Hindlimb muscle (tissue), 1 donor: ENCODE measurements around the gene HACD2. TPM values are rescaled to one million over a fixed set of nuclear protein-coding genes. Genes with fewer than 3 reads are reported as not detected.
"Not testable (repeated sequence)": the region's sequence is repeated elsewhere in the genome, so short reads cannot be mapped to it uniquely, and the experiment has no call there.

Experiments
- DNase-seq: peaks from one replicate; pipeline ENCODE4 v3.0.0-alpha.2; 2013
- polyA plus RNA-seq: library from polyadenylated mRNA; unstranded; fragments of 120-200 nt; gene quantifications from one replicate; pipeline ENCODE4 v1.2.1, GENCODE V29; 2013; ENCODE audit not compliant: insufficient read length

Gene HACD2
- polyA plus RNA-seq, 1 donor, result 14.0 TPM

DNA sequence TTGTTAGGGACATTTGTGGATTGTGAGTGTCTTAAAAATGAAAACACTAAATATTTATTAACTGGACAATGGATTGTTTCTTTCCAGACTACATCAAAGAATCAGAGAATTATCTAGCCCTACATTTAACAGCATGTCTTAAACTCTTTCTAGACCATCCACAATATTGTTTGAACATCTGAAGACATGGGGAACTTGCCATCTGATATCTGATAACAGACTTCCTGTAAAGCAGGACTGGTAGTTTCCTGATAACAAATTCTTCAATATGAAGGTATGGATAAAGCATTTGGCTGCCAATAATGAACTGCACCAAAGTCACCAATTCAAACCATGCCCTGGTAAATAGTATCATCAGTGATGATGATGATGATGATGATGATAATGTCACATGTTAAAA is 26.2 kb upstream of the HACD2 start:
- no peak for DNase-seq

GRCh38 chr3:123610331-123610730 is 25.5 kb upstream of the HACD2 start:
- no peak for DNase-seq

DNA sequence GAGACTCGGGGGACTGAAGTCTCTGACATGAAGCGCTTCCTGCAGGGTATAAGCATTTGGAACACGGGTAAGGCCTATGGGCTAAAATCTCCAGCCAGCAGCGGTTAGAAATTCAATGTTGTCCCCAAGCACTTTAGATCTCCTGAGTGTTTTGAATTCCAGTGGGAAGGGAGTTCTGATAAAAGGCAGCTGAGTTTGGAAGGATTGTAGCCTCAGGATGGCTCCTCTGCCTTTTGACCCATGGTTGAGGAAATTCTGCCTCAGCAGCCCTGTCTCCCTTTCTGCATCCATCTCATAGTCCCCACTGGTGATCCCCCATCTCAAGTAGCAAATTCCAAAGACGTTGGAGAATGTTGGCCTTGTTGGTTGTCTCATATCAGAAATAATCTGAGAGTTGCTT is 24.2 kb upstream of the HACD2 start:
- DNase-seq, result no peak

DNA sequence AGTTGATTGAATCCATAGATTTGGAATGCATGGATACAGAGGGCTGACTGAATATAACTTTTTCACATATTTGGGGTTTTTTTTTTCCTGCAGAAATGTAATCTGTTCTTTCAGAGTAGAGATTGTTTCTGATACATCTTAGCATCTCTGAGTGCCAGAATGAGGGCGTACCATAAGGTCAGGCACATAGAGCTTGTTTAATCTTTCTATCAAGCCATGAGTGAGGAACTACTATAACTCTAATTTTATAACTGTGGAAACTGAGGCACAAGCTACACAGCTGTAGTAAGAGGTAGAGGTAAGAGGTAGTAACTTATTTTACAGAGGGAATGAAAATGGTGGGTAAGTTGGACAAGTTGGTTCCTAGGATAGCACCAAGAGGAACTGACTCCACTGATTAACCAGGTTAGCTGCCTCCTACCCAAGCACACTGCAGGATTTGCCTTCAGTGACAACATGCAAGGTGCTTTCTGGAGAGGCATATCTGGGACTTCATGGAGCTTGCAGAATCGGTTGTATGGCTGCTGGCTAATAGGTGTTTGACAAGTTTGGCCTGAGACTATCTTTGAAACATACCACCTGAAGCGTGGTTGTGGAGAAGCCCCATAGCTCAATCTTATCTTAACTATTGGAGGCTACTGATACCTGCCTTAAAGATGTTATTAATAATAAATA is 23.5 kb upstream of the HACD2 start:
- no peak for DNase-seq

GRCh38 chr3:123606527-123606926 is 21.7 kb upstream of the HACD2 start:
- DNase-seq, result no peak

- DNase-seq, result no peak
Observed at GRCh38 chr3:123605789-123606234, 21.0 kb upstream of the HACD2 start.

DNA sequence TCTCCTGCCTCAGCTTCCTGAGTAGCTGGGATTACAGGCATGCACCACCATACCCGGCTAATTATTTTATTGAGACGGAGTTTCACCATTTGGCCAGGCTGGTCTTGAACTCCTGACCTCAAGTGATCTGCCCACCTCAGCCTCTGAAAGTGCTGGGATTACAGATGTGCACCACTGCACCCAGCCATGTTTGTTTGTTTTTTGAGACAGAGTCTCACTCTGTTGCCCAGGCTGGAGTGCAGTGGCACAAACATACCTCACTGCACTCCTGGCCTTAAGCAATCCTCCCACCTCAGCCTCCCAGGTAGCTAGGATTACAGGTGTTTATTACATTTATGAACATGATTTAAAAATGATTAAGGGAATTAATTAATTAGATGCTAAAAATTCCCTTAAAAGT is 18.3 kb upstream of the HACD2 start:
- DNase-seq, result not testable (repeated sequence)

- no peak for DNase-seq
Observed at GRCh38 chr3:123602325-123602724, 17.5 kb upstream of the HACD2 start.

- DNase-seq, result not testable (repeated sequence)
Observed at GRCh38 chr3:123600863-123601262, 16.0 kb upstream of the HACD2 start.

DNA sequence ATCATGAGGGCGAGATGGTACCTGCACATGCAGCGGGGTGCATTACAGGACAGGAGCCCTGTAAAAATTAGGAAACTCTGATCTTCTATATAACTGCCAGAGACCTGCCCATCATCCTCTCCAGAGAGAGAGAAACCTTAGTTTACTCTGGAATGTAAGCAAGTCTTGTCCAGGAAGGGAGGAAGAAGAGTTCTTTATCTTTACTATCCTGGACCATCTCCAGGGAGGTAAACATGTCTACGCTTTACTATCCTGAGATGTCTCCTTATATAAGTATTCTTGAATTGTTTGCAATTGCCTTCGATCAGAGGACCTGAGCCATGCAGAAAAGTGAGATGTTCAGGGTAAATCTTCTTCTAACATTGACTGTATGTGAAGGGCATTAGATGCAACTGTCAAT is 12.7 kb upstream of the HACD2 start:
- no peak for DNase-seq

DNA sequence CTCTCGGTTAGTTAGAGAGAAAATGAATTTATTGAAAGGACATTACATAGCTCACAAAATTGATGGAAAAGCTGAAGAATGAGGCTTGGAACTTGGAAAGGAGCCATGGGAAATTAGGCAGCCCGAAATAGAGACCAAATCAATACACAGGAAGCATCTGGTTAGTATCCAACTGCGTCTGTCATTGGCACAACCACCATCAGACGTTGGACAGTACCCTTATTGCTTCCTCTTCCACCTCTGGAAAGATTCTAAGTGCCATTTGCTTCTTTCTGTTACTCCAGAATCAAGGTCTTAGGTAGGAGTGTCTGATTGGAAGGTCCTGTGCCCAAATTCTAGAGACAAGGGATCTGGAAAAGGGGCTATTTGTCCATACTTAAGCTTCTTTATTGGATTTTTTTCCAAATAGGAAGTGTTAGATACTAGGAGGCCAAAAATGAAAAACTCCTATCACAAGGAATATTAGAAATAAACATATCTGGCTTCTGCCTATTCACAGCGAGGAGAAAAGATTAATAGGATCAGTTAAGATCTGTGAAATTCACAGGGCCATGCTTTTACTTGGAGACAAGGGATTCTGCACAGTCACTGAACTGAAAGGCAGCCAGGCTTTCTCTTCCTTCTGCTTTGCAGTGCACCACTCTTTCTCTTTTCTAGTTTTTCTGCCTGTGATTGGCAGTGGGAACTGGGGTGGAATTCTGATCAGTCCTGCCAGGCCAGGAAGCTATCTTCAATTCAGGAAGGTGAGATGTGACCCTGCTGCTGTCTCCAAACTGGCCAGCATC is 10.7 kb upstream of the HACD2 start:
- DNase-seq, result no peak

DNA sequence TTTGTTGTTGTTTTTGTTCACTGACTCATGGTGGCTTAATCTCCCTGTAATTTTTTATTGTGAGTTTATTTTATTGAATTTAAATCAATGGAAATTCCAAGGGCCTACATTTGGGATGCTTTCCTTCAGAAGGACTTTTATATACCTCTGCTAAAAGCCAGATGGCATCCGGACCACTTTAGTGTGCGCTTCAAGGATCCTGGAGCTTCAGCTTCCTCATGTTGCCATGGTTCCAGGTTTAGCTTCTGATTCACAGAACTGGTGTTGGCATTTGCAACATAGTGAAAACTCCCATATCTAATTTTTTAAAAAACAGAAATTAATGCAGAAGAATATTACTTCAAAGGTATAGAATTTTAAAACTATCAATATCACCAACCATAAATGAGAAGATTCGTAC is 8.5 kb upstream of the HACD2 start:
- DNase-seq, result no peak

DNA sequence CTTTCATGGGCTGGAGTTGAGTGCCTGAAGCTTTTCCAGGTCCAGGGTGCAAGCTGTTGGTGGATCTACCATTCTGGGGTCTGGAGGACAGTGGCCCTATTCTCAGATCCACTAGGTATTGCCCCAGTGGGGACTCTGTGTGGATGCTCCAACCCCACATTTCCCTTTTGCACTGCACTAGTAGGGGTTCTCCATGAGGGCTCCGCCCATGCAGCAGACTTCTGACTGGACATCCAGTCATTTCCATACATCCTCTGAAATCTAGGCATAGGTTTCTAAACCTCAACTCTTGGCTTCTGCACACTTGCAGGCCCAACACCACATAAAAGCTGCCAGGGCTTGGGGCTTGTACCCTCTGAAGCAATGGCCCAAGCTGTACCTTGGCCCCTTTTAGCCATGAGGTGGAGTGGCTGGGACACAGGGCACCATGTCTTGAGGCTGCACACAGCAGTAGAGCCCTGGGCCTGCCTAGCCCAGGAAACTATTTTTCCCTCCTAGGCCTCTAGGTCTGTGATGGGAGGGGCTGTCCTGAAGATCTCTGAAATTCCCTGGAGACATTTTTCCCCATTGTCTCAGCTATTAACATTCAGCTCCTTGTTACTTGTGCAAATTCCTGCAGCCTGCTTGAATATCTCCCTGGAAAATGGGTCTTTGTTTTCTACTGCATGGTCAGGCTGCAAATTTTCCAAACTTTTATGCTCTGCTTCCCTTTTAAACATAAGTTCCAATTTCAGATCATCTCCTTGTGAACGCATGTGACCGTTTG is 6.0 kb upstream of the HACD2 start:
- DNase-seq, result no peak

DNA sequence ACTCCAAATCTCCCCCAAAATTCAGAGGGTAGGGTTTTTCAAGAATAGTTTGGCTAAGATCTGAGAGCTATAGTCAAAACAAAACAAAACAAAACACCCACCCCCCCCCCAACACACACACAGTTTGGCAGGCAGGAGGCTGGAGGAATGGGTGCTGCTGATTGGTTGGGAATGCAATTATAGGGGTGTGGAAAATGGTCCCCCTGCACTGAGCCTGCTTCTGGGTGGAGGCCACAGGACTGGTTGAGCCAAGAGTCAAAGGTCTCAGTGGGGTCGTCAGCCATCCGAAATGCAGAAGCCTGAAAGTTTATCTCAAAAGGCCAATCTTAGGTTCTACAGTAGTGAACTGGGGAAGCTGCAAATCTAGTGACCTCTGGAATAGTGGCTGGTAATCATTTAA is 2.5 kb upstream of the HACD2 start:
- no peak for DNase-seq

GRCh38 chr3:123586968-123587367 is 2.1 kb upstream of the HACD2 start:
- no peak for DNase-seq

- DNase-seq, result peak; percentile 4
Observed at GRCh38 chr3:123586131-123586530, 1.3 kb upstream of the HACD2 start.

DNA sequence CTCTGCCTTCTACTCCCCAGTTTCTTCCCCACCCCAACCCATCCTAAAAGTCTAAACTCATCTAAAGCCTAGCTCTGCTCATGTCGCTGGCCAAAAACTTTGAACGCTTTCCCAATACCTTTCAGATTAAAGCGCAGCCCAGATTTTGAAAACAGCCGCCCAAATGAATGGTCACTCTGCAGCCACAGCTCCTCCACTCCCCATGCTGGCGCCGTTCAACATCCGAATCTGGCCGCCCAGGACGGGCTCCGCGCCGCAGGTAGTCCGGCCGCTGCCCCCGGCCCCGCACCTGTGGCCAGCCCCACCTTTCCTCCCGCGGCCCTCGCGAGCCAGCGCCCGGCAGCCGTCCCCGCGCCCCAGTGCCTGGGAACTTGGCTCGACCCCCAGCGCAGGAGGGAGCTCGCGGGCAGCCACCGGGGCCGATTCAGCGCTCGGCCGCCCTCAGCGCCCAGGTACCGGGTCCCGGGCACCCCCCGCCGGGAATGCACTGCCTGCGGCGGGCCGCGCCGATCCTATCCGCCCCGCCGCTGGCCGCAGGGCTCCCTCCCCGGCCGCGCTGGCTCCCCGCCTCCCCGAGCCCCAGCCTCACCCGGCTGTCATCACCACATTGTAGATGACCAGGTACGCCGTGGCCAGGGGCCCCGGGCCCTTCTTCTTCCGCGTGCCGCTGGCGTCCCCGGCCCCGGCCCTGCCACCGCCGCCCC is 417 bp downstream of the HACD2 start:
- peak; percentile 50 for DNase-seq

DNA sequence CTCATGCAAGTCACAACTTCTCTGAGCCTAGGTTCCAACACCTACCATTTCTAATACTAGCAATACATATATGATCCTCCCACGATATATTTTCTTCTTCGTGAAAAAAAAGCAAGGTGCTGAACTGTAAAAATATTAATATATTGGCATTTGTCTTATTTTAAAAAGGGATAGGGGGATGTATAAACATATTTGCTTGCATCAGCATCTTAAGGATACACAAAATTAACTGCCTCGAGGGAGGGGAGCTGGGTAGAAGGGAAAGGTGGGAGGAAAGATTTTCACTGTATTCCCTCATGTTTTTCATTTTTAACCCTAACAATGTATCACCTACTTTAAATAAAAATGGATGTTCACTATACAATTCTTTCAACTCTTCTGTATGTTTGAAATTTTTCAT is 1.3 kb downstream of the HACD2 start:
- DNase-seq, result no peak

GRCh38 chr3:123582315-123582714 is 2.5 kb downstream of the HACD2 start:
- DNase-seq, result no peak

GRCh38 chr3:123576122-123576521 is 8.7 kb downstream of the HACD2 start:
- DNase-seq, result no peak

- no peak for DNase-seq
Observed at GRCh38 chr3:123571973-123572365, 12.9 kb downstream of the HACD2 start.

- no peak for DNase-seq
Observed at GRCh38 chr3:123571264-123571972, 13.4 kb downstream of the HACD2 start.
